HG03575 (cell line): Measurements from ENCODE around the gene ARRDC1.
"Not testable (repeated sequence)": the region's sequence is repeated elsewhere in the genome, so short reads cannot be mapped to it uniquely, and the experiment has no call there.

ENCODE experiments used
- ATAC-seq: cut with Tn5 transposase; IDR thresholded peaks from one replicate; pipeline ENCODE4 v1.9.1; 2021; ENCODE audit not compliant: unreplicated experiment, insufficient number of reproducible peaks, low FRiP score; ENCODE audit errors: extremely low read depth

ARRDC1 gene, protein sequence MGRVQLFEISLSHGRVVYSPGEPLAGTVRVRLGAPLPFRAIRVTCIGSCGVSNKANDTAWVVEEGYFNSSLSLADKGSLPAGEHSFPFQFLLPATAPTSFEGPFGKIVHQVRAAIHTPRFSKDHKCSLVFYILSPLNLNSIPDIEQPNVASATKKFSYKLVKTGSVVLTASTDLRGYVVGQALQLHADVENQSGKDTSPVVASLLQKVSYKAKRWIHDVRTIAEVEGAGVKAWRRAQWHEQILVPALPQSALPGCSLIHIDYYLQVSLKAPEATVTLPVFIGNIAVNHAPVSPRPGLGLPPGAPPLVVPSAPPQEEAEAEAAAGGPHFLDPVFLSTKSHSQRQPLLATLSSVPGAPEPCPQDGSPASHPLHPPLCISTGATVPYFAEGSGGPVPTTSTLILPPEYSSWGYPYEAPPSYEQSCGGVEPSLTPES

GRCh38 chr9:137605121-137606004 lies at the start of gene ARRDC1:
TSS of gene ARRDC1 (plus strand) at chr9:137605686. CDS start at chr9:137605718, 32 bp downstream.
- ATAC-seq, result no peak

DNA sequence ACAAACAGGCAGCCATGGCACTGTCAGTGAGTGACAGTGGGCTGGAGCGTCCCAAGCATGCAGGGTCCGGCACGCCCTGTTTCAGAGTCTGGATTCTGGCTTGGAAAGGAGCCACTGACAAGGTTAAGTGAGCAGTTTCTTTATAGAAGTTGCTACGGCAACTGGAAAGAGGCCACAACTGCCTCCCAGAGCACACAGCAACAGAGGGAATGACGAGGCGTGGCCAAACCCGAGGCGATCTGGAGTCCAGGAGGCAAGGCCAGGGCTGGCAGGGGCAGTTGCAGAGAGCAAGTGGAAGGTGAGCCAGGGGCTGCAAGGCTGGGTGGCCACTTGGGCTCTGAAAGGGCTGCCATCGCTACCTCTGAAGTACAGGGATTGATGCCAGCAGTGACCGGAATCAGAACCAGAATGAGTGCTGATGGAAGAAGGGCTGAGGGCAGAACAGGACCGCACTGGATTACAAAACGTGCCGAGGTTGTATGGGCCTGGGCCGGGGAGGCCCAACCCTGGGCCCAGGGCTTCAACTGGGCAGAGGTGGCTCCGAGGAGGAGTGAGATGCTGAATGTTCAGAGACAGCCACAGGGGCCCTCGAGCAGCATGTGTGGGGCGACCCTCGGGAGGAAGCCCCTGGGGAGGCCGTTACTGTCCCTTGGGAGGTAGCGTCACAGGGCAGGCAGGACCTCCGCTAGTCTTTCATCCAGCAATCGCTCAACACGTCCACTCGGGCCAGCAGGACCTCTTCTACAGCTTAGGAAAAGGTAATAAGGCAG lies 49.2 kb upstream of the ARRDC1 start:
- no peak for ATAC-seq

DNA sequence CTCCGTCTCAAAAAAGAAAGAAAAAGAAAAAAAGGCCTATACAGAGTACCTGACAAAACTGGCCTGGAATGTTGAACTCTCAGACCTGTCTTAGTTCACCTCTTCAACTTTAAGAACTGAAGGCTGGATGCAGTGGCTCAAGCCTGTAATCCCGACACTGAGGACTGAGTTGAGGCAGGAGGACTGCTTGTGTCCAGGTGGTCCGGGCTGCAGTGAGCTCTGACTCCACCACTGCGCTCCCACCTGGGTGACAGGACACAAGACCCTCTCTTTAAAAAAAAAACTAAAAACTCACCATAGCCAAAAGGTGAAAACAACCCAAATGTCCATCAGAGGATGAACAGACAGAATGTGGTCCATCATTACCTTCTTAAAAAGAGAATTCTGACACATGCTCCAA lies 47.4 kb upstream of the ARRDC1 start:
- no peak for ATAC-seq

GRCh38 chr9:137564134-137564533 lies 41.4 kb upstream of the ARRDC1 start:
- no peak for ATAC-seq

GRCh38 chr9:137564817-137565411 lies 40.6 kb upstream of the ARRDC1 start:
- ATAC-seq, result no peak

- ATAC-seq, result not testable (repeated sequence)
Measured at GRCh38 chr9:137568445-137568844, 37.0 kb upstream of the ARRDC1 start.

DNA sequence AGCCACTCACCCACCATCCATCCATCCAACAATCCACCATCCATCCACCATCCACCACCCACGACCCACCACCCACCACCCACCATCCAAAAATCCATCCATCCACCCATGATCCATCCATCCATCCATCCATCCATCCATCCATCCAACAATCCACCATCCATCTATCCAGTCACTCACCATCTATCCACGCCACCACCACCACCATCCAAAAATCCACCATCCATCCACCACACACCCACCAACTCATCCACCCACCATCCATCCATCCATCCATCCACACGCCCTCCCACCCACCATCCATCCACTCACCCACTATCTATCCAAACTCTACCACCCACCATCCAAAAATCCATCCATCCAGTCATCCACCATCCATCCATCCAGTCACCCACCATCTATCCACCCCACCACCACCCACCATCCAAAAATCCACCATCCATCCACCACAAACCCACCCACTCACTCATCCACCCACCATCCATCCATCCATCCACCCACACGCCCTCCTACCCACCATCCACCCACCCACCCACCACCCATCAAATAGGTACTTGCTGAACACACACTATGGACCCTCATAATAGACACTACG lies 35.8 kb upstream of the ARRDC1 start:
- ATAC-seq, result no peak

DNA sequence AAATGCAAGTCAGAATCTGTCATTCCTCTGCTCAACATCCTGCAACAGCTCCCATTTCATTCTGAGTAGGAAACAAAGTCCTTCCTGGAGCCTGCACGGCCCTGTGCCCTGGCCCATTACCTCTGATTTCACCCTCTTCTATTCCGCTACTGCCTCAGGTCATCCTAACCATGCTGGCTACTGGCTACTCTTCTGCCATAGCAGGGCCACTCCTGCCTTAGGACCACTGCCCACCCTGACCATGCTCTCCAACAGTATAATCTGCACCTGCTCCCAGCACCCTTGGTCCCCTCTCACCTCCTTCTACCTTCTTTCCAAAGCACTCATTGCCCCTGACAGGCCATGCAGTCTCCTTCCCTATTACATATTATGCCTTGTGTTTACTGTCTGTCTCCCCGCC lies 34.9 kb upstream of the ARRDC1 start:
- no peak for ATAC-seq

DNA sequence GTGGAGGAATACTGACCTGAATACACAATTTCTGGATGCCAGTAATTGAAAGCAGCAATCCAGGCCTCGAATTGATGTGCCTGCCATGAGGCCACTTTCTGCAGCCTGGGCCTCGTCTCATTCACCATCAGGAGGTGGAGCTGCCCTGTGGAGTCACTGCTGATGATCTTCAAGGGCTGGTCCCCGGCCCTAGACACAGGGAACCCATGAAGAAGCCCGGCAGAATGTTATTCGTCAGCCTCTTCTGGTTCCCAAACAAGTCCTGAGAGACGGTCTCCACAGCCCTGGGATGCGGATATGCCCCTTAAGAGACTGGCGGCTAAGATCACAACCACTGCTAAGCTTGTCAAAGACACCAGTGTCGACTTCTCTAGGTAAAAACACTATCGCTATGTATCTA lies 31.3 kb upstream of the ARRDC1 start:
- ATAC-seq, result no peak

GRCh38 chr9:137575364-137575715 lies 30.1 kb upstream of the ARRDC1 start:
- ATAC-seq, result no peak

- no peak for ATAC-seq
Measured at GRCh38 chr9:137575716-137576411, 29.6 kb upstream of the ARRDC1 start.

DNA sequence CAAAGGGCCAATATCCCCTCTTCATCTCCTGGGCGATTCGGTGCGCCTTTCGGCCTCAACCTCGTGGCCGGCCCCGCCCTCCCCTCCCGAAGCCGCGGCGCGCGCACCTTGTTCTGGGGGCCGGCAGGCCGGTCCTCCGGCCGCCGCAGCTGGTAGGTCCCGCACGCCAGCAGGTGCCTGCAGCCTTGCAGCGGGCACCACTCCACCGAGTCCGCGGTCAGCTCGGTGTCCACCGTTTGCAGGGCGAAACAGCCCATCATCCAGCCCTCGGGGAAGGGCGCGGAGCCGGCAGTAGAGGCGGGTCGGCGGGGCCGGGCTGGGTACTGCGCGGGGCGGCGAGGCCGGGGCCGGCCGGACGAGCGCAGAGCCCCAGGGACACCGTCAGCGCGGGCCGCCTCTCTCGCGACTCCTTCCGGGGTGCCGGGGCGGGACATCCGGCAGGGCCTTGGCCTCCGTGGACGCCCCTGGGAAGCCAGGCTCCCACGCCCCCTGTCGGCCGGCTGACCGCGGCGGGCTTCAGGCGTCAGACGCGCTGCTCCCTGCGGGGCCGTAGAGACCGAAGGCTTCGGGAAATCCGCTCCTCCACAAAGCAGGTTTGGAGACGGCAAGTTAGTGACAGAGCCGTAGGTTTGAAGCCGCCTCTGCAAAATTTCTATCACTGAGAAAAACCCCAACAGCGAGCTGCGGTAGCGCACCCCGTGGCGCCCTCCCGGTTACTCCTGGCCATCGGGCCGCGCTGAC lies 26.8 kb upstream of the ARRDC1 start, which contains the start of gene DPH7:
TSS of gene DPH7 (minus strand) at position 408 of the 741 bp plus-strand sequence. CDS start at position 260, 148 bp downstream.
- ATAC-seq, result no peak

DNA sequence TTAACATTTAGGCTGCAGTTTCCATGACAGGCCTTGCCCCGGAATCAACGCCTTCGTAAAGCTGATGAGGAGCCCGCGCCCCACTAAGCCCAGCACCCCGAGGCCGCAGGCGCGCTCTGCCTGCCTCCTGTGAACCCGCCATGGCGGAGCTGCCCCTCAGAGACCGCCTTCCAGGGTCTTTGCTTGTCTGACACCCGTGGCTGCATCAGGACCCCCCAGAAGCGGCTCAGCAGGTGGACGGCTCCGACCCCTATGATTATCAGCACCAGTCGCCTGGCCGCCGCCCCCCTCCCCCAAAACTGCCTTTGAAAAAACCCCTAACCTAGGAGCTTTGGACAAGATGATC lies 26.3 kb upstream of the ARRDC1 start:
- ATAC-seq, result no peak

DNA sequence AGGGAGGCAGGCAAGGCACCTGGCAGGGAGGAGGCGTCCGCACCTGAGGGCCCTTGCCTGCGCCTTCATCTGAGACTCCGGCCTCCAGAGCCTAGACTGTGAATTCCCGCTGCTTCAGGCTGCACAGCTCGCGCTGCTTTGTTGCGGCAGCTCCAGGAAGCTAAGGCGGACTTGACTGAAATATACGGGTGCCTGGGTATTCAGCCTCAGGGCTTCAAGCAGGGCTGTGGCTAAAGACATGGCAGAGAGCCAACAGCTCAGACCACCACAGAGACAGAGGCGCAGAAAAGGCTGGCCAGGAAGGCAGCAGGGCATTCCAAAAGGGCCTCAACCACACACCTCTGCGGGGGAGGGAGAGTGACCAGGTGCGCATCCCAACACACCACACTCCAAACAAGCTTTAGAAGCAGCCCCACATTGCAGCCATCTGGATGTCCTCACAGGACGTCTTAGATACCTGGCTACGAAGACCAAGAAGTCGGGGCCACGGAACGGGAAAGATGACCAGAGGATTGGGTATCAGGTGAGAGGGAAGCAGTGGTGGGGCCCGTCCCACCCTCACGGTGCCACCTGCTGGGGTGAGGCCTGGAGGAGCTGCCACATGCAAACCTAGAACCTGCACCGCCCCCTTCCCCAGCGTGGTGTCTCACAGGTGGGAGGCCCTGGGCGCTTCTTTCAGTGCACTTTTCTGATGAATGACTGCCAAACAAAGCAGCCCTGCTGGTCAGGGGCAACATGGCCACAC lies 25.1 kb upstream of the ARRDC1 start:
- ATAC-seq, result no peak

GRCh38 chr9:137580954-137581322 lies 24.5 kb upstream of the ARRDC1 start:
- no peak for ATAC-seq

DNA sequence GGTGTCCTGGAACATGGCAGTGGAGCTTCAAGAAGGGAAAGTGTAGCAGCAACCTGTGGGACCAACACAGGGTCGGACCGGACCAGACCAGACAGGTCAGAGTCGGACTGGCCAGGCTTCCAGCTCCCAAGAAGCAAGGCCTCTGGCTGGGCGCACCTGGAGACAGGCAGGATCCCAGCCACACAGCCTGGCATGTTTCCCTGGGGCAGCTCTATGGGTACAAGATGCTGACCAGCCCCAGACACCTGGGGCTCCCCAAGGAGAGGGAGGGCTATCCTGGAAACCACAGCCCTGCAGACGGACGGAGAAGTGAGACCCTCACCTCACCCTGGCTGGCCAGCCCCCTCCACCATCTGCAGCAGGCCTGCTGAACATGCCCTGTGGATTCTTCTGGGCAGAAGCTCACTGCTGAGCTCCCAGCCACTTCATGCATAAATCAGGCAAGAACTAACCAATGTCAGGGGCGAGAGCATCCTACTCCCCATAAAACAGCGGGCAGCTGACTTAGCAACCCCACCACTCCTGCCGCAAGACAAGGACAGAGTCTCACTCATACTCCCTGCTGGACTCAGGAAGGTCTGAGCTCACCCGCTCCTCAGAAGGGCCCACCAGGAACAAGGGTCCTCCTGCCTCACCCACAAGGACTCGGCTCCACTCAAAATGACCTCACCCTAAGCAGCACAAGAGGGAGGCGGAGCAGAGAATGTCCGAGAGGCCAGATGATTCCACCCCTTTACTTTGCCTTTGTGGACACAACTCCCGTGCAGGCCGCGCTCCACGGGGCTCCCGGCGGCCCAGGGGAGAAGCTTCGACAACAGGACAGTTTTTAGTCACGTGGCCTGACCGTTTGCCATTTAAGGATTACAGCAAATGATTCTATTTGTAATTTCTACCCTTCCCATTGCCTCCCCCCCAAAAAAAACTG lies 23.9 kb upstream of the ARRDC1 start:
- ATAC-seq, result no peak
